ENCODE measurements around the gene TERB1. TPM values are rescaled to one million over a fixed set of nuclear protein-coding genes. Genes with fewer than 3 reads are reported as not detected.

Gene TERB1
- total RNA-seq, 2 donors from 2014 or later, result not detected

GRCh38 chr16:66750279-66751052, 50.9 kb downstream of the TERB1 start:
- peak overlapping the region; percentile 94 for H3K27ac ChIP-seq (ENCODE audit: low read depth, low read length)
- H3K27ac Mint-ChIP-seq, result peak overlapping the region; percentile 88
- H3K4me1 Mint-ChIP-seq, result peaks cover 16% of the 10 kb centered on the region
- peaks cover 5% of the 10 kb centered on the region for H3K27me3 ChIP-seq (ENCODE audit: control insufficient read depth, insufficient read depth, low read length, poor library complexity, severe bottlenecking)
- H3K4me3 ChIP-seq (ENCODE audit: low read length), result peak overlapping the region; percentile 99
- H3K9me3 Mint-ChIP-seq, result no peaks in the 10 kb centered on the region
- peaks cover 12% of the 10 kb centered on the region for H3K27me3 Mint-ChIP-seq (ENCODE audit: insufficient read depth)
- H3K4me3 Mint-ChIP-seq, result peak overlapping the region; percentile 87
- no peaks in the 10 kb centered on the region for H3K9me3 ChIP-seq (ENCODE audit: control insufficient read depth, low read length)
- TF ChIP-seq CTCF (conservative IDR thresholded peaks at IDR 0.05), result no peak
- DNase-seq, result no peak
- H3K9ac ChIP-seq (ENCODE audit: extremely low read depth, low read length, poor library complexity, severe bottlenecking), result peak overlapping the region; percentile 90
- H3K4me1 ChIP-seq (ENCODE audit: control insufficient read depth, insufficient read depth, low read length), result no peaks in the 10 kb centered on the region
- peaks cover 29% of the 10 kb centered on the region for H3K36me3 Mint-ChIP-seq (ENCODE audit: low read depth)
- H3K36me3 ChIP-seq (ENCODE audit: control insufficient read depth, insufficient read depth, low read length), result peaks cover 44% of the 10 kb centered on the region
- whole genome bisulfite sequencing, 2 experiments (ENCODE audit: insufficient coverage in 1 of 2, insufficient read length in 1 of 2), result 26 to 56% methylated on average over 5 to 12 of the region's 12 CpGs

- H3K9ac ChIP-seq (ENCODE audit: extremely low read depth, low read length, poor library complexity, severe bottlenecking), result no peak overlapping the region
- 95 to 100% methylated on average over 1 of the region's 1 CpG for WGBS, 2 experiments (ENCODE audit: insufficient coverage in 1 of 2, insufficient read length in 1 of 2)
- no peaks in the 10 kb centered on the region for H3K27me3 ChIP-seq (ENCODE audit: control insufficient read depth, insufficient read depth, low read length, poor library complexity, severe bottlenecking)
- H3K4me3 Mint-ChIP-seq, result no peak overlapping the region
- no peaks in the 10 kb centered on the region for H3K9me3 Mint-ChIP-seq
- H3K36me3 ChIP-seq (ENCODE audit: control insufficient read depth, insufficient read depth, low read length), result peaks cover 79% of the 10 kb centered on the region
- DNase-seq, result no peak
- no peaks in the 10 kb centered on the region for H3K4me1 ChIP-seq (ENCODE audit: control insufficient read depth, insufficient read depth, low read length)
- no peaks in the 10 kb centered on the region for H3K9me3 ChIP-seq (ENCODE audit: control insufficient read depth, low read length)
- H3K27ac Mint-ChIP-seq, result no peak overlapping the region
- H3K4me1 Mint-ChIP-seq, result peaks cover 16% of the 10 kb centered on the region
- H3K27ac ChIP-seq (ENCODE audit: low read depth, low read length), result no peak overlapping the region
- peaks cover 52% of the 10 kb centered on the region for H3K36me3 Mint-ChIP-seq (ENCODE audit: low read depth)
- no peak overlapping the region for H3K4me3 ChIP-seq (ENCODE audit: low read length)
- no peak for TF ChIP-seq CTCF (conservative IDR thresholded peaks at IDR 0.05)
- H3K27me3 Mint-ChIP-seq (ENCODE audit: insufficient read depth), result no peaks in the 10 kb centered on the region
Observed at GRCh38 chr16:66746682-66747081, 54.7 kb downstream of the TERB1 start.

GRCh38 chr16:66746048-66746447, 55.3 kb downstream of the TERB1 start:
- Histone ChIP-seq H3K4me3 (ENCODE audit: low read length) (no peak overlapping the region), H3K27ac (ENCODE audit: low read depth, low read length) (no peak overlapping the region), H3K27me3 (ENCODE audit: control insufficient read depth, insufficient read depth, low read length, poor library complexity, severe bottlenecking) (no peaks in the 10 kb centered on the region), H3K9me3 (ENCODE audit: control insufficient read depth, low read length) (no peaks in the 10 kb centered on the region), H3K36me3 (ENCODE audit: control insufficient read depth, insufficient read depth, low read length) (peaks cover 85% of the 10 kb centered on the region), H3K4me1 (ENCODE audit: control insufficient read depth, insufficient read depth, low read length) (no peaks in the 10 kb centered on the region), H3K9ac (ENCODE audit: extremely low read depth, low read length, poor library complexity, severe bottlenecking) (no peak overlapping the region)
- 90 to 96% methylated on average over 1 to 3 of the region's 3 CpGs for WGBS, 2 experiments (ENCODE audit: insufficient coverage in 1 of 2, insufficient read length in 1 of 2)
- Mint-ChIP-seq H3K9me3 (no peaks in the 10 kb centered on the region), H3K36me3 (ENCODE audit: low read depth) (peaks cover 57% of the 10 kb centered on the region), H3K4me1 (peaks cover 16% of the 10 kb centered on the region), H3K27ac (no peak overlapping the region), H3K4me3 (no peak overlapping the region), H3K27me3 (ENCODE audit: insufficient read depth) (no peaks in the 10 kb centered on the region)
- TF ChIP-seq CTCF (conservative IDR thresholded peaks at IDR 0.05), result no peak
- no peak for DNase-seq
